Fibroblast of the conjunctiva (primary cell): Measurements from ENCODE around the gene PPP1R7.
"Not testable (repeated sequence)": the region's sequence is repeated elsewhere in the genome, so short reads cannot be mapped to it uniquely, and the experiment has no call there.

Source experiments
- DNase-seq: peaks from one replicate; pipeline ENCODE4 v3.0.0-alpha.2; 2010; ENCODE audit warnings: low read depth

The PPP1R7 gene

GRCh38 chr2:241149925-241150659, at the start of gene PPP1R7:
TSS of gene PPP1R7 (plus strand) at chr2:241150467. CDS start at chr2:241150496, 29 bp downstream.
- DNase-seq = peak; percentile 82

- DNase-seq = peak; percentile 59
Observed at GRCh38 chr2:241102239-241102803, 47.9 kb upstream of the PPP1R7 start, which contains the start of gene MTERF4. TSS of gene MTERF4 (minus strand) at chr2:241102287. CDS start at chr2:241102273, 14 bp downstream.

GRCh38 chr2:241103176-241103595, 47.1 kb upstream of the PPP1R7 start:
- DNase-seq = no peak

- not testable (repeated sequence) for DNase-seq
Observed at GRCh38 chr2:241104611-241105010, 45.7 kb upstream of the PPP1R7 start.

DNA sequence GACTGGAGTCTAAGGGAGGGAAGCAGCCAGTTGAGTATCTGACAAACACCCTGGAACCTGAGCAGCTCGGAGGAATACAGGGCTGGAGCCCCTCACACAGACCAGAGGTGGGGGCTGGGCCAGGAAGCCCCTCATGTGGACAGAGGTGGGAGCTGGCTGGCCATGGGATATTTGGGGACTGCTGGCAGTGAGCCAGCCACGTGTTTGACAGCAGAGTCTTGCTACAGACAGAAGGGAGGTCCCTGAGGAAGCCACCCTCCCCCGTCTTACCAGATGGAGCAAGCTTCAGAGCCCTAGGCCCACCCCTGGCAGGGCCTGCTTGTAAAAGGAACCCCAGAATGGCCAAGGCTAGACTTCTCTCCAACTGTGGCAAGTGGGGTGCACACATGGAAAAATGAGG, 44.6 kb upstream of the PPP1R7 start:
- no peak for DNase-seq

GRCh38 chr2:241107031-241107783, 43.1 kb upstream of the PPP1R7 start:
- no peak for DNase-seq

DNA sequence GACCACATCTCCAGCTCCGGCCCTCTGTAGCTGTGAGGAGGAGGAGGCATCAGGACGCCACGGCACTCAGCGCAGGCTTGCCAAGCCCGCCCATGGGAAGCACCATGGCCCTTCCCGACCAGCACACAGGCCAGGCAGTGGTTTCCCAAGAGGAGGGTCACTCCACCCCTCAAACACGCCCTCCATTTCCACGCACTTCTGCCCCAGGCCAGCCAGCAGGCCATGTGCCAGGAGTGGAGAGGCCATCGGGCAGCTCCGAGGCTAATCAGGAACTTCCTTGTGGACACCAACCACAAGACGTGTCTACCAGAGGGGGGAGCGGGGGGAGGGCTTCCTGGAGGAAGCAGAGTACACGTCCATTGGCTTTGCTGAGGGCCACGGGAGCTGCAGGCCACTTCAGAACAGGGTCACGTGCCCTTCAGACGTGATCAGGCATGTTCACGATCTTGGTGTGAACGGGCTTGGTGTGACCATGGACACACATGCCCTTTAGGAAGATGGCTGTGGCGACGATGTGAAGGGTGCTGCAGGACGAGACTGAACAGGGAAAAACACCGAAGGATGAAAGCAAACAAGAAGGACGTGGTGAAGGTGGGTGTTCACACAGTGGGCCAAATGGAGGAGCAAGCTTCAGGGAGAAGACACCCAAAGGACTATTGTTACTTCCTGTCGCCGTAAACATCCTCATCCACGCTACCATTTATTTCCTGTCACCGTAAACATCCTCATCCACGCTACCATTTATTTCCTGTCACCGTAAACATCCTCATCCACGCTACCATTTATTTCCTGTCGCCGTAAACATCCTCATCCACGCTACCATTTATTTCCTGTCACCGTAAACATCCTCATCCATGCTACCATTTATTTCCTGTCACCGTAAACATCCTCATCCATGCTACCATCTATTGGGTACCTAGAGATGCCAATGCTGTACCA, 41.7 kb upstream of the PPP1R7 start:
- no peak for DNase-seq

- DNase-seq = no peak
Observed at GRCh38 chr2:241109210-241110088, 40.8 kb upstream of the PPP1R7 start.

DNA sequence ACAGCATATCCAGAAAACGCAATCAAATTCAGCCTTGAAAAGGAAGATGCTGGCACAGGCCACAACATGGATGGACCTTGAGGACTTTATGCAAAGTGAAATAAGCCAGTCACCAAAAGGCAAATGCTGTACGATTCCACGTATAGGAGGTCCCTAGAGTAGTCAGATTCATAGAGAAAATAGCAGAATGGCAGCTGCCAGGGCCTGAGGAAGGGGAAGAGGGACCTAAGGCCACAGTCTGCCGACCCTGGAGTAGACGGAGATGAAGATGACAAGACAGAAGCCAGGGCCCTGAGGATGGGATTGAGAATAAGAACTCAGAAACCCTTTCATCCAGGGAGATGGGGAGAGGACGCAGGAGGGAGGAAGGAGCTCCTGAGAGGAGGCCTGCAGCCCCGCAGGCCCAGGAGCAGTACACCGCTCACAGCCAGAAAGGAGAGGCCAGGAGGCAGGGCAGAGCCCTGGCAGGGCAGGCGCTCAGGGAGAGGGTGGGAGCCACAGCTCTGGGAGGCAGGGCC, 40.1 kb upstream of the PPP1R7 start:
- no peak for DNase-seq

DNA sequence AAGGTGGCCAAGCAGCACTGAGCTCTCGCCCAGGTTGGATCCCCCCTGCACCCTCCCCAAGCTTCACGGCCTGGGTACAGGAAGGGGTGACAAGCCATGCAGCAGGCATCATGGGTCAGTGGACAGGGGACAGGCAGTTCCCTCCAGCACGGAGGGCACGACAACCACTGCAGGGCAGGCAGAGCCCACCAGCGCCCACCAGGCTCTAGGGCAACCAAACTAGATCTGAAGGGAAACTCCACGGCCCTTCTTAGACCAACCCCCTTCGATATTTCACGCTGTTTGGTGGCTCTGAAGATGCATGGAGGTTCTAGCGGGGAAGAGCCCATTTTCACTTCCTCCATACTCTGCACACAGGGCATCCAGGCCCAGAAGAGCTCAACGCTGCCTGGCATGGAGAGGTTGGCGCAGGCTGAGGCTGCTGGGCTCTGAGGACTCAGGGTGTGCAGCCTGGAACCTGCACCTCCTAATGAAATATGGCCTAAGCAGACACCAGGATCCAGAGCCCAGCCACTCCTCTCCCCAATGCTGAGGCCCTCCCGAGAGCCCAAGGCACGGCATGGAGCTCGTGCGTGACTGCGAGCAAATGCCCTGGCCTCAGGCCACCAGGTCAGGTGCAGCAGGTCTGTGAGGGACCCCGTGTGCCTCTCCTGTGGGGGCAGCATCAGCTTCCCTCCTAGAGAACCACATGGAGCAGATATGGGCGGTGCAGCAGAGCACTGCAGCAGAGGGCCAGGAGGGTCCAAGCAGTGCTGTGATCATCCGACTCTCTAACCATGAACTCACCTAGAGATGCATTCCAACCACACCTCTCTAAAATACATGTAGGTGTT, 39.4 kb upstream of the PPP1R7 start:
- no peak for DNase-seq

DNA sequence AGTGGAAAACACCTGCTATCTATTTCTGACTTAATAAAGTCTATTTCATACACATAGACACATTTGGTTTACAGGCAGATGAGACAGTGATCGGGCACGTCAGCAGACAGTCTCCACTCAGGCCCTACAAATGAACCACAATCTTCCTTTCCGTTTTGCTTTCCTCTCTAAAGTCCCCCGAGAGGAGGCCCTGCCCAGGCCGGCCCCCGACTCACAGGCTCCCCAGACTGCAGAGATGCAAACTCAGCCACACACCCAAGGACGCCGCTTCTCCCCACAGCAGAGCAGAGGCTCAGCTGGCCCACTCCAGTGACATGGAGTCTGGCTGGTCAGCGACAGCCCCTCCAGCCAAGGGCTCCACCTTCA, 38.8 kb upstream of the PPP1R7 start:
- DNase-seq = no peak

DNA sequence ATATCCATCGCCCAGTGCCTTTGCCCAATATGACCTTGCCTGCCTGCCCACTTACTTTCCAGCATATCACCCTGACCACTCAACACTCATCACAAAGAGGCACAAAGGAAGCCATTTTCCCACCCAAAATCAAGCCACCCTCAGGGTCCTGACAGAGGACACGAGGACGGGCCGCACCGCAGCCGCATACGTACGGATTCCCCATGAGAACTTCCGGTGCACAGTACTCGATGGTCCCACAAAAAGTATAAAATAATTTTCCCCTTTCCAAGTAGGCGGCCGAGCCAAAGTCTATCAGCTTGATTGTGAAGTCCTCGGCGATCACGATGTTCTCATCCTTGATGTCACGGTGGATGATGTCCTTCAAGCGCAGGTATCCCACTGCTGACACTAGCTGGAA, 38.2 kb upstream of the PPP1R7 start:
- DNase-seq = no peak

GRCh38 chr2:241112592-241112991, 37.7 kb upstream of the PPP1R7 start:
- no peak for DNase-seq

- DNase-seq = no peak
Observed at GRCh38 chr2:241114836-241115235, 35.4 kb upstream of the PPP1R7 start.

- no peak for DNase-seq
Observed at GRCh38 chr2:241115361-241115760, 34.9 kb upstream of the PPP1R7 start.

GRCh38 chr2:241116606-241117560, 33.4 kb upstream of the PPP1R7 start:
- no peak for DNase-seq

- DNase-seq = no peak
Observed at GRCh38 chr2:241118737-241119505, 31.3 kb upstream of the PPP1R7 start.

DNA sequence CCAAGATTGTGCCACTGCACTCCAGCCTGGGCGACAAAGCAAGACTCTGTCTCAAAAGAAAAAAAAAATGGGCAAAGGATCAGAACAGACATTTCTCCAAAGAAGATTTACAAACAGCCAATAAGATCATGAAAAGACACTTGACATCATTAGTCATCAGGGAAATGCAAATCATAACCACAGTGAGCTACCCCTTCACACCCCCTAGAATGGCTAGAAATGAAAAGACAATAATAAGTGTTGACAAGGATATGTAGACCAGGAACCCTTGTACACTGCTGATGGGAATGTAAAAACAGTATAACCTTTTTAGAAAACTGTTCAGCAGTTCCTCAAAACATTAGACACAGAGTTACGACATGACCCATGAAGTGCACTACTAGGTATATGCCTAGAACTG, 29.8 kb upstream of the PPP1R7 start:
- DNase-seq = no peak
